DMS 273 treated with DMSO at 0.1 percent for 48 hours (cell line): Measurements from ENCODE around the gene GOSR1.
"Not testable (repeated sequence)": the region's sequence is repeated elsewhere in the genome, so short reads cannot be mapped to it uniquely, and the experiment has no call there.

Source experiments
- DNase-seq: peaks from one replicate; lab custom pipeline; 2025; lab: John Stamatoyannopoulos, UW

Gene GOSR1

GRCh38 chr17:30545024-30545423, 67.8 kb downstream of the GOSR1 start:
- no peak for DNase-seq

GRCh38 chr17:30547778-30548573, 70.8 kb downstream of the GOSR1 start:
- no peak for DNase-seq

- DNase-seq = not testable (repeated sequence)
Observed at GRCh38 chr17:30549181-30549580, 72.0 kb downstream of the GOSR1 start.

GRCh38 chr17:30549864-30550511, 72.8 kb downstream of the GOSR1 start:
- DNase-seq = no peak

- no peak for DNase-seq
Observed at GRCh38 chr17:30550512-30551273, 73.5 kb downstream of the GOSR1 start.

- not testable (repeated sequence) for DNase-seq
Observed at GRCh38 chr17:30551274-30551995, 74.2 kb downstream of the GOSR1 start.

- no peak for DNase-seq
Observed at GRCh38 chr17:30551996-30552339, 74.8 kb downstream of the GOSR1 start.

- no peak for DNase-seq
Observed at GRCh38 chr17:30552994-30553566, 75.9 kb downstream of the GOSR1 start.

- DNase-seq = not testable (repeated sequence)
Observed at GRCh38 chr17:30553823-30554440, 76.7 kb downstream of the GOSR1 start.

GRCh38 chr17:30554839-30555751, 77.9 kb downstream of the GOSR1 start:
- DNase-seq = no peak

GRCh38 chr17:30555942-30556341, 78.7 kb downstream of the GOSR1 start:
- DNase-seq = no peak

- DNase-seq = no peak
Observed at GRCh38 chr17:30556374-30557332, 79.4 kb downstream of the GOSR1 start.

- no peak for DNase-seq
Observed at GRCh38 chr17:30557916-30558685, 80.9 kb downstream of the GOSR1 start.

GRCh38 chr17:30558686-30559545, 81.7 kb downstream of the GOSR1 start:
- no peak for DNase-seq

GRCh38 chr17:30559656-30560055, 82.4 kb downstream of the GOSR1 start:
- no peak for DNase-seq

GRCh38 chr17:30560117-30561026, 83.2 kb downstream of the GOSR1 start:
- not testable (repeated sequence) for DNase-seq
